RWPE2 (cell line): Measurements from ENCODE around the gene TEX52.

Experiments
- ATAC-seq: fragments of 200-7000 bp; cut with Tn5 transposase; 3 replicates; pipeline ENCODE4 v1.9.1; 2021; ENCODE audit warnings: low read depth
- DNase-seq: peaks from one replicate; pipeline ENCODE4 v3.0.0-alpha.2; 2020; ENCODE audit warnings: low spot score
- H3K27ac ChIP-seq: fragments of 450-650 bp; 2 replicates; pipeline ENCODE4 v1.5.1; 2017; ENCODE audit warnings: mild to moderate bottlenecking; ENCODE audit not compliant: poor library complexity, severe bottlenecking
- H3K27me3 ChIP-seq: fragments of 250-450 bp; sonication (Bioruptor Pico); 2 replicates; pipeline ENCODE4 v1.5.1; 2021; ENCODE audit warnings: mild to moderate bottlenecking, moderate library complexity; ENCODE audit not compliant: insufficient read depth, poor library complexity, severe bottlenecking
- H3K36me3 ChIP-seq: fragments of 250-450 bp; sonication (Bioruptor Pico); 2 replicates; pipeline ENCODE4 v1.5.1; 2020; ENCODE audit warnings: low read depth, mild to moderate bottlenecking, moderate library complexity
- H3K4me1 ChIP-seq: fragments of 250-450 bp; sonication (Bioruptor Pico); 2 replicates; pipeline ENCODE4 v1.5.1; 2021; ENCODE audit warnings: mild to moderate bottlenecking, moderate library complexity; ENCODE audit not compliant: insufficient read depth, poor library complexity, severe bottlenecking
- H3K4me3 ChIP-seq: fragments of 250-450 bp; sonication (Bioruptor Pico); 2 replicates; pipeline ENCODE4 v1.5.1; 2021; ENCODE audit warnings: mild to moderate bottlenecking, moderate library complexity; ENCODE audit not compliant: severe bottlenecking
- H3K9me3 ChIP-seq: fragments of 250-450 bp; sonication (Bioruptor Pico); 2 replicates; pipeline ENCODE4 v1.5.1; 2021; ENCODE audit warnings: mild to moderate bottlenecking, moderate library complexity; ENCODE audit not compliant: severe bottlenecking
- CTCF ChIP-seq: fragments of 450-650 bp; IDR thresholded peaks from one replicate; pipeline ENCODE4 v1.5.1; 2017; ENCODE audit warnings: mild to moderate bottlenecking, moderate library complexity; ENCODE audit not compliant: poor library complexity, severe bottlenecking

The TEX52 gene

DNA sequence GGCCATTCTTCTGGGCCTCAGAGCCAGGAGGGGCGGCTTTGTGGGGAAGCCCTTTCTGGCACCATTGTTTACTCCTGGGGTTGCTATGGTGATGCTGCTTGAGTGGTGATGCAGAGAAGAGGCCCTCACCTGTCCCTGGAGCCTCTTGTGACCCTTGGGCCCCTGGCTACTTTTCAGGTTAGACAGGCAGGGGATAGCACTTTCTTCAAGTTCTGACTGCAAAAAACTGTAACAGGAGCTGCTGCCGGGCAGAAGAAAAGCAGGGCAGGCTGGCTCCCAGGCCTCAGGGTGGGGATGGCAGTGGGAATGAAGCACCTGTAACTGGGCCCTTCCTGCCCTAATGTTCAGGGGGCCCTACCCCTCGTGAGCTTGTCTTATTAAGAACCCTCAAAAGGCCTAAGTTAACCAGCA is at the start of gene TEX52:
TSS of gene TEX52 (minus strand) at position 19 of the 411 bp plus-strand sequence. CDS start at position 6, 13 bp downstream.
- ATAC-seq (peak; percentile 10; the same call in 1 of the 3 replicates), DNase-seq (no peak)
- Histone ChIP-seq H3K4me1 (no peaks in the 10 kb centered on the region), H3K36me3 (peaks cover 41% of the 10 kb centered on the region), H3K27me3 (no peaks in the 10 kb centered on the region), H3K4me3 (no peak within 1 kb of the TSS), H3K9me3 (no peaks in the 10 kb centered on the region), H3K27ac (no peak within 1 kb of the TSS)
- TF ChIP-seq CTCF: no peak

- DNase-seq (no peak), ATAC-seq (no peak)
- no peak overlapping the region for H3K27ac ChIP-seq
- no peaks in the 10 kb centered on the region for H3K9me3 ChIP-seq
- H3K36me3 ChIP-seq: no peaks in the 10 kb centered on the region
- no peaks in the 10 kb centered on the region for H3K4me1 ChIP-seq
- no peak for TF ChIP-seq CTCF
- H3K27me3 ChIP-seq: no peaks in the 10 kb centered on the region
- no peak overlapping the region for H3K4me3 ChIP-seq
Measured at GRCh38 chr12:2904260-2904659, 47.4 kb upstream of the TEX52 start.

DNA sequence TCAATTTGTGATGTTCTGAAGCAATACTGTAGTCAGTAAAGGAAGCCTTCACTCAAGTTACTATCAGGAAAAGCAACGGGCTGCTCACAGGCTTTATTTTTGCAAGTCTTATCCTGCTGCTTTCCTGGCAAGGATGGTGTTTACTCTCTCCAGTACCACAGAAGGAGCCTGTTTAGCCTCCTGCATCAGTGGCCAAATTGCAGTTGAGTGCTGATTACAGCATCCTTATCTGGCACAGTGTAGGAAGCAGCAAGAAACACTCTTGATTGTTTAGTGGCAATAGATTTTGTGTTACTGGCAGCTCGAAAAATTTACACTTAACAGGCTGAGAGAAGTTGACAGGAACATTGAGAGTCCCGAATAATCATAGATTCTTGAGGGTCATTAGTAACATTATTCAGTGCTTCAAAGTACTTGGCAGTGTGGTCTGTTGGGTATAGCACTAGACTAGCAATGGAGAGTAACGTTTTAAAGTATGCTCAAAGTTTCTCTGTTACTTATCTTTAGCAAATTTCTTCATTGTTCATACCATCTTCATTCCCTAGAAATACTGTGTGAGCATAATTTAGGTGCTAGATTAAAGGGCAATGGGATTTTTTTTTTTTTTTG is 45.5 kb upstream of the TEX52 start:
- H3K9me3 ChIP-seq: no peaks in the 10 kb centered on the region
- H3K4me3 ChIP-seq: no peak overlapping the region
- no peak for TF ChIP-seq CTCF
- H3K27me3 ChIP-seq: no peaks in the 10 kb centered on the region
- peaks cover 12% of the 10 kb centered on the region for H3K36me3 ChIP-seq
- H3K4me1 ChIP-seq: no peaks in the 10 kb centered on the region
- DNase-seq (no peak), ATAC-seq (0 out of 3 replicates have a peak, but pooled peaks have one; percentile 27)
- H3K27ac ChIP-seq: no peak overlapping the region

DNA sequence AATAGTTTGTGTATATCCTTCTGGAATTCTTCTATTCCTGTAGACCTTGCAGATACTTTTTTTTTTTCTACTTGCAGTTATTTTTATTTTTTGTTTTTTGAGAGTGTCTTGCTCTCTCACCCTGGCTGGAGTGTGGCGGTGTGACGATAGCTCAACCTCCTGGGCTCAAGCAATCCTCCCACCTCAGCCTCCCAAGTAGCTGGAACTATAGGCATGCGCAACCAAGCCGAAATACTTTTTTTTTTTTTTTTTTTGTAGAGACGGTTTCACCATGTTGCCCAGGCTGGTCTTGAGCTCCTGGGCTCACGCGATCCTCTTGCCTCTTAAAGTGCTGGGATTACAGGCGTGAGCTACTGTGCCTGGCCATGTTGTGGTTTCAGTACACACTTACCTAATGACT is 43.8 kb upstream of the TEX52 start:
- no peak for ATAC-seq
- Histone ChIP-seq H3K27me3 (no peaks in the 10 kb centered on the region), H3K9me3 (no peaks in the 10 kb centered on the region), H3K36me3 (peaks cover 16% of the 10 kb centered on the region), H3K27ac (no peak overlapping the region), H3K4me1 (no peaks in the 10 kb centered on the region), H3K4me3 (no peak overlapping the region)
- TF ChIP-seq CTCF: no peak
- DNase-seq: no peak

DNA sequence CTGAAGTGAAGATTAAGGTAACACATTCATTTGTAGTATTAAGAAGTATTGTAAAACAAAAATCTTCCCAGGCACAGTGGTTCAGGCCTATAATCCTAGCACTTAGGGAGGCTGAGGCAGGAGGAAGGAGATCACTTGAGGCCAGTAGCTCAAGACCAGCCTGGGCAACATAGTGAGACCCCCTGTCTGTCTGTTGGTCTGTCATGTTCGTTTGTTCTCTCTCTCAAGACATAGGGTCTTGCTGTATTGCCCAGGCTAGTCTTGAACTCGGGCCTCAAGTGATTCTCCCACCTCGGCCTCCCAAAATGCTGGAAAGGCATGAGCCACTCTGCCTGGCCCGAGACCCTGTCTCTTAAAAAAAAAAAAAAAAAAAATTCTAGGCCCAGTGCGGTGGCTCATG is 40.6 kb upstream of the TEX52 start:
- H3K4me3 ChIP-seq: no peak overlapping the region
- TF ChIP-seq CTCF: no peak
- peaks cover 7% of the 10 kb centered on the region for H3K4me1 ChIP-seq
- DNase-seq (no peak), ATAC-seq (no peak)
- no peak overlapping the region for H3K27ac ChIP-seq
- no peaks in the 10 kb centered on the region for H3K27me3 ChIP-seq
- H3K36me3 ChIP-seq: peaks cover 20% of the 10 kb centered on the region
- H3K9me3 ChIP-seq: no peaks in the 10 kb centered on the region
